T-helper 2 cell treated with Interferon-gamma antibody and Interleukin-4, amounts not matched to agents 5 μg/mL and 100 μg/mL, for 36 hours (primary cell): ENCODE data around the gene PKD2L1.
"Not testable (repeated sequence)": the region's sequence is repeated elsewhere in the genome, so short reads cannot be mapped to it uniquely, and the experiment has no call there.

Experiments
- DNase-seq: peaks from one replicate; pipeline ENCODE4 v3.0.0; 2021; ENCODE audit warnings: low spot score
- H3K27ac Mint-ChIP-seq: one replicate; pipeline ENCODE4 v1.8.0; 2021; ENCODE audit warnings: mild to moderate bottlenecking, mixed read lengths
- H3K27me3 Mint-ChIP-seq: one replicate; pipeline ENCODE4 v1.8.0; 2021; ENCODE audit warnings: low read depth, mixed read lengths
- H3K36me3 Mint-ChIP-seq: one replicate; pipeline ENCODE4 v1.8.0; 2021; ENCODE audit warnings: low read depth, mixed read lengths
- H3K4me1 Mint-ChIP-seq: one replicate; pipeline ENCODE4 v1.8.0; 2021; ENCODE audit warnings: low read depth, mixed read lengths
- H3K4me3 Mint-ChIP-seq: one replicate; pipeline ENCODE4 v1.8.0; 2022; ENCODE audit warnings: mild to moderate bottlenecking, moderate library complexity, mixed read lengths
- H3K9me3 Mint-ChIP-seq: one replicate; pipeline ENCODE4 v1.8.0; 2021; ENCODE audit warnings: mixed read lengths

PKD2L1 gene

DNA sequence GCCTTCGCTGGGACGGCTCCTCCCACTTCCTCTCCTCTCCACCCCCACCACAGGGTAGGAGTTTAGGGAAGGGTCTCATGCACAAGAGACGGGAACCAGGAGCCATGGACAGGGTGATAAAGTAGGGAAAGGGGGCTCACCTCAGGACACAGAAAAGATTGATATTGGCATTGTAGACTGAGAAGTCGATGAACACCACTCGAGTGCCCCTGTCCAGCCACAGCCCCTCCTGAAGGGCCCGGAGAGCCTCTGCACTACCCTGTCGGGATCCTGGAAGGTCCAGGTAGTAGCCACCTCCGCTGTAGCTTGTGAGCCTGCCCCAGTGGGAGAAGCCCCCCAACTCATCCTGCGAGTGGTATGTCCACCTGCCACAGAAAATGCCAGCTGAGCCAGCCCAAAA lies 32.8 kb downstream of the PKD2L1 start:
- H3K27ac Mint-ChIP-seq, result no peak overlapping the region
- no peaks in the 10 kb centered on the region for H3K9me3 Mint-ChIP-seq
- no peaks in the 10 kb centered on the region for H3K36me3 Mint-ChIP-seq
- DNase-seq, result no peak
- no peaks in the 10 kb centered on the region for H3K4me1 Mint-ChIP-seq
- no peak overlapping the region for H3K4me3 Mint-ChIP-seq
- H3K27me3 Mint-ChIP-seq, result peaks cover 33% of the 10 kb centered on the region

DNA sequence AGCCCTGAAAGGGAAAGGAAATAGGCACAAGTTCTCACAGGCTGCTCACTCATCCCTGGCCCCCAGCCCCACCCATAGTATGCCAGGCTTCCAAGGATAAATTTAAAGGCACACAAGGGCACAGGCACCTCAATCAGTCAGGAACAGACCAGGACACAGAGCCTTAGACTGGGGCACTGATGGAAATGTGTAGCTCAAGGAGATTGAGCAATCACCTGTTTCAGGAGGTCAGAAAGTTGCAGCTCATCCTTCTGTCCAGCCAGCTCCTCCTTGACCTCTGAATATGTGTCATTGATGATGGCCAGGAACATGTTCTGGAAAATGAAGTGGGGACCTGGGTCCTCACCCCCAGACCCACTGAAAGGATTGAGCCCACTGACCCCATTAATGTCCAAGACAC lies 37.0 kb downstream of the PKD2L1 start:
- Mint-ChIP-seq H3K9me3 (no peaks in the 10 kb centered on the region), H3K27me3 (peaks cover 25% of the 10 kb centered on the region), H3K36me3 (no peaks in the 10 kb centered on the region), H3K4me3 (no peak overlapping the region), H3K4me1 (peaks cover 3% of the 10 kb centered on the region), H3K27ac (no peak overlapping the region)
- DNase-seq, result no peak

DNA sequence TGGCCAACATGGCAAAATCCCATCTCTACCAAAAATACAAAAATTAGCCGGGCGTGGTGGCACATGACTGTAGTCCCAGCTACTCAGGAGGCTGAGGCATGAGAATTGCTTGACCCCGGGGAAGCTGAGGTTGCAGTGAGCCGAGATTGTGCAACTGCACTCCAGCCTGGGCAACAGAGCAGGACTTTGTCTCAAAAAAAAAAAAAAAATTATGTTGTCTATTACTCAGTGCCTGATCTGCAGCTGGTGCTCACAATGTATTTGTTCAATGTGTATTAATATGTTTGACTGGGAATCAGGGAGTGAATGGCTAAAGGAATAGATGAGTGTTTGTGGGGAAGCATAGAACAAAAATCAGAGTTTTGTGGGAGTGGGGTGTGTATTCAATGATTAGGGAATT lies 37.7 kb downstream of the PKD2L1 start:
- not testable (repeated sequence) for H3K36me3 Mint-ChIP-seq, DNase-seq, H3K4me3 Mint-ChIP-seq, H3K4me1 Mint-ChIP-seq, H3K9me3 Mint-ChIP-seq, H3K27ac Mint-ChIP-seq
- peaks cover 23% of the 10 kb centered on the region for H3K27me3 Mint-ChIP-seq

DNA sequence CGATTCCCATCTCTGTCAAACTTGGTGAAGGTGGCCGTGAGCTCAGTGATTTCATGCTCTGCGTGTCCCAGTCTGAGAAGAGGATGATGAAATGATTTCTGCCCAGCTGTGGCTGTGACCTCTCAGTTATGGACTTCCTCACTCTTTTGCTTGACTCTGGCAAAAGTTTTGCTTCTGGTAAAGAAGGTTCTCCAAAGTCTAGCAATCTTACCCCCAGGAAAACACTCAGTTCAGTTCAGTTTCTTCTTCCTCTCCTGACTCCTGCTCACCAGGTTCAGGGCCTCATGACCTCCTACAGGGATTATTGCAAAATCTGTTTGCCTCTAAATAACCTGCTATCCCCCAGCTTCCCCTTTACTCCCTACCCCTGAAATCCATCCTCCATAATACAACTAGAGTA lies 38.7 kb downstream of the PKD2L1 start:
- no peak for DNase-seq
- H3K27ac Mint-ChIP-seq, result no peak overlapping the region
- H3K9me3 Mint-ChIP-seq, result no peaks in the 10 kb centered on the region
- peaks cover 9% of the 10 kb centered on the region for H3K4me1 Mint-ChIP-seq
- H3K4me3 Mint-ChIP-seq, result no peak overlapping the region
- peaks cover 17% of the 10 kb centered on the region for H3K27me3 Mint-ChIP-seq
- H3K36me3 Mint-ChIP-seq, result no peaks in the 10 kb centered on the region

DNA sequence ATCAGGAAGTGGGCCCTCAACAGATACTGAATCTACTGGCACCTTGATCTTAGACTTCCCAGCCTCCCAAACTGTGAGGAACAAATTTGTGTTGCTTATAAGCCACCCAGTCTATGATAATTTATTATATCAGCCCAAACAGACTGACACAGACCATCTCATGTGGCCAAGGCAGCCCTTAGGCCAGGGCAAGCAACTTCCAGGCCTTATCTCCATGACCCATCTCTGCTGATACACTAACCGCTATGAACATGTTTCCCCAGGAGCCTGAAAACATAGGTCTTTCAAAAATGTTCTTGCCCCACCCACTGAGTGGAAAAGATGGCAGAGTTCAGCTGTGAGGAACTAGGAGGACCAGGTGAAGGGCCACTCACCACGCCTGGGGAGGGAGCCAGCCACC lies 40.4 kb downstream of the PKD2L1 start:
- no peak overlapping the region for H3K27ac Mint-ChIP-seq
- peaks cover 7% of the 10 kb centered on the region for H3K36me3 Mint-ChIP-seq
- no peak for DNase-seq
- H3K9me3 Mint-ChIP-seq, result no peaks in the 10 kb centered on the region
- peaks cover 19% of the 10 kb centered on the region for H3K4me1 Mint-ChIP-seq
- H3K27me3 Mint-ChIP-seq, result peaks cover 12% of the 10 kb centered on the region
- no peak overlapping the region for H3K4me3 Mint-ChIP-seq

DNA sequence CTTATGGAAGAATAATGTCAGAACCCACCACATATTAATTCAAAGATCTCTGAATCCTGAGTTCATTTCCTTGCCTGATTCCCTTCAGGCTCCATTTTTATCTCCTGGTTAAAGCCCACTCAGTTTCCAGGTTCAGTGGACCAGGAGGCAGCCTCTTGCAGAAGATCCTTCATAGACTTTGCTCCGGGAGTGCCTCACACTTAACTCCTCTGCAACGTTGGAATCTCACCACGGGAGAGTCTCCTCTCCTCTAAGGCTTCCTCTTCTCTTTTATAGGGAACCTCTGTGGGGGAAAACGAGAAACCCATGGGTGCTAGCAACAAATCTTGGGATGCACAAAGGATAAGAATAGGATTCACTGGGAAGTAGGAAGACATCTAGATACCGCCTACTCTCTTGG lies 41.8 kb downstream of the PKD2L1 start:
- peaks cover 21% of the 10 kb centered on the region for H3K4me1 Mint-ChIP-seq
- no peak overlapping the region for H3K4me3 Mint-ChIP-seq

DNA sequence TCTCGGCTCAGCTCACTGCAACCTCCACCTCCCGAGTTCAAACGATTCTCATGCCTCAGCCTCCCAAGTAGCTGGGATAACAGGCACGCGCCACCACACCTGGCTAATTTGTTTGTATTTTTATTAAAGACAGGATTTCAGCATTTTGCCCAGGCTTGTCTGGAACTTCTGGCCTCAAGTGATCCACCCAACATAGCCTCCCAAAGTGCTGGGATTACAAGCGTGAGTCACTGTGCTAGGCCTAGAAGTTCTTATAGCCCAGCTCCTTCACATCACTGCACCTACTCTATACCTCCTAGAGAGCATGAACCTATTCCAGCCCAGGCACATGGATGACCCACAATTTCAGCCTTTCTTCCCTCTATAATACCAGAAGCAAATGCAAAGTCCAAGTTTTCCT lies 42.3 kb downstream of the PKD2L1 start:
- Mint-ChIP-seq H3K4me3 (peak overlapping the region; percentile 11), H3K4me1 (peaks cover 22% of the 10 kb centered on the region), H3K36me3 (peaks cover 7% of the 10 kb centered on the region), H3K9me3 (no peaks in the 10 kb centered on the region), H3K27me3 (peaks cover 4% of the 10 kb centered on the region), H3K27ac (peak overlapping the region; percentile 5)
- DNase-seq, result no peak

More for the DNA sequence above, 41.8 kb downstream of the PKD2L1 start:
- H3K27me3 Mint-ChIP-seq, result peaks cover 4% of the 10 kb centered on the region
- peaks cover 7% of the 10 kb centered on the region for H3K36me3 Mint-ChIP-seq
- no peaks in the 10 kb centered on the region for H3K9me3 Mint-ChIP-seq
- no peak overlapping the region for H3K27ac Mint-ChIP-seq
- DNase-seq, result no peak

DNA sequence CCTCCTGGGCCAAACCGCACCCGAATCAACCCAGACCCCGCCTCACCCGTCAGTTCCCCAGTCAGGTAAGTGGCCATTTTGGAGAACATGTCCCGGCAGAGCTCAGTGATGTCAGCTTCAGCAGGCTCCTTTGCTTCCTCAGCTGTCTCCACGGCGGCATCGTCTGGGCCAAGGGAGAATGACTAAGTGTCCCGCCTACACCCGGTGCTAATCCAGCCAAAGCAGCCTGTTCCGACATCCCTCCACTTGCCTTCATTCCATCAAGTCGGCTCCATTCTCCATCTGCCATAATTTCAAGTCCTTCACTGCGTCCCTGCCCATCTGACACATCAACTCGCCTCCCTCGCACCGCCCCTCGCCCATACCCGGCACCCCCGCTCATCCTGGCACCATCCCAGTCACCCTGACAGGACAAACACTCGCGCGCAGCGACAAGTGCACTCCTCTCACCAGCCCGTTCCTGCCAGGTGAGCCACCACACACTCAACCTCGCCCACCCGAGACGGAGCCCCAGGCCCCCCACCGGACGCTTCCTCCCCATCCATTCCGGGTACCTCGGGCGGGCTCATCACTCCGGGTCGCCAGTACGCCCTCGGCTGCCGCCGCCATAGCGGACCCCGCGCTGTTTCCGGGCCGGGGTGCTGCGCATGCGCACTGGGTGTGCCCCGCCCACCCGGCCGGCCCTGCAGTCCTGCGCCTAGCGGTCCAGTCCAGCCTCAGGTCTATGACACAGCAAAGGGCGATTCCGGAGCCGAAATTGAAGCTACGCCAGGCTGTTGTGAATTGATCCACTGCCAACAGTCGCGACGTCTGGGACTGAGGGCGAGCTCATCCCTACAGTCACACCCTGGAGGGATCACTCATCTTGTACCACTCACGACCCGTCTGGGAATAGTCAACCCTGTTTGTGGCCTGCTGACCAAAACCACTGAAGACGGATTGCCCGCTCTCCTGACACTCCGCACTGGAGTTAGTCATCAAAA lies 43.7 kb downstream of the PKD2L1 start, which contains the start of gene BLOC1S2:
Gene BLOC1S2, minus strand, starts transcription at position 630 of the 983 bp plus-strand sequence. Its CDS starts 21 bp downstream, at position 609.
- no peaks in the 10 kb centered on the region for H3K27me3 Mint-ChIP-seq

DNA sequence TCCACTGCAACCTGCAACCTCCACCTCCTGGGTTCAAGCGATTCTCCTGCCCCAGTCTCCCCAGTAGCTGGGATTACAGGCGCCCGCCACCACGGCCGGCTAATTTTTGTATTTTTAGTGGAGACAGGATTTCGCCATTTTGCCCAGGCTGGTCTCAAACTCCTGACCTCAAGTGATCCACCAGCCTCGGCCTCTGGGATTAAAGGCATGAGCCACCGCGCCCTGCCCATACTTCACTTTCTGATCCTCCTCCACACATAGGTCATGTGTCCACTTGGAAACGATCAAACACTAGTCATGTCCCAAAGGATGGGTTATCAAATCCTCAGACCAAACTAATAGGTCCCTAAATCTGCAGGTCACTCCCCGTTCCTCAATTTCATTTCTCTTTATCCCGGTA lies 44.7 kb downstream of the PKD2L1 start:
- peak overlapping the region; percentile 97 for H3K27ac Mint-ChIP-seq
- peaks cover 28% of the 10 kb centered on the region for H3K4me1 Mint-ChIP-seq
- peak overlapping the region; percentile 97 for H3K4me3 Mint-ChIP-seq
- H3K36me3 Mint-ChIP-seq, result peaks cover 14% of the 10 kb centered on the region
- not testable (repeated sequence) for DNase-seq, H3K27me3 Mint-ChIP-seq, H3K9me3 Mint-ChIP-seq

More for the DNA sequence above, 43.7 kb downstream of the PKD2L1 start, which contains the start of gene BLOC1S2:
- peak; percentile 94 for DNase-seq
- no peaks in the 10 kb centered on the region for H3K9me3 Mint-ChIP-seq
- peak within 1 kb of the TSS; percentile 97 for H3K4me3 Mint-ChIP-seq
- H3K36me3 Mint-ChIP-seq, result peaks cover 7% of the 10 kb centered on the region
- peak within 1 kb of the TSS; percentile 97 for H3K27ac Mint-ChIP-seq
- peaks cover 22% of the 10 kb centered on the region for H3K4me1 Mint-ChIP-seq

DNA sequence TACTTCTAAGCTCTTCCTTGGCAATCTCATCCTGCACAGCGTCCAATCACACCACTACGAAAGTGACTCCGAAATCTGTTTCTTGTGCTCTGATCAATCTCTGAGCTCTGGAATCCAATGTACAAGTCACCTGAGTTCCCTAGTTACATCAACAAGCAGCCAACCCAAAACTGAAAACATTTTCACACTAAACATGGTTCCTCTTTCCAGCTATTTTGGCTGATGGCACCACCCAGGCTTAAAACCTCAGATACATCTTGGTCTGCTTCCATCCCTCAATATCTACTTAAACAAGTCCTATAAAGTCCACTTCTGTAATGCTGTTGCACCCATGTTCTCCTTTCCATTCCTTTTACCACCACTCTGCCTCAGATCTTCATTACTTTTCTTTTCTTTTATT lies 47.1 kb downstream of the PKD2L1 start:
- no peak for DNase-seq
- Mint-ChIP-seq H3K36me3 (peaks cover 23% of the 10 kb centered on the region), H3K27ac (no peak overlapping the region), H3K4me3 (no peak overlapping the region), H3K4me1 (peaks cover 24% of the 10 kb centered on the region), H3K9me3 (no peaks in the 10 kb centered on the region), H3K27me3 (no peaks in the 10 kb centered on the region)

DNA sequence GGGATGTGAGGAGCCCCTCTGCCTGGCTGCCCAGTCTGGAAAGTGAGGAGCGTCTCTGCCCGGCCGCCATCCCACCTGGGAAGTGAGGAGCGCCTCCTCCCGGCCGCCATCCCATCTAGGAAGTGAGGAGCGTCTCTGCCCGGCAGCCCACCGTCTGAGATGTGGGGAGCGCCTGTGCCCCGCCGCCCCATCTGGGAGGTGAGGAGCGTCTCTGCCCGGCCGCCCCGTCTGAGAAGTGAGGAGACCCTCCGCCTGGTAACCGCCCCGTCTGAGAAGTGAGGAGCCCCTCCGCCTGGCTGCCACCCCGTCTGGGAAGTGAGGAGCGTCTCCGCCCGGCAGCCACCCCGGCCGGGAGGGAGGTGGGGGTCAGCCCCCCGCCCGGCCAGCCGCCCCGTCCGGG lies 53.1 kb downstream of the PKD2L1 start:
- not testable (repeated sequence) for H3K27me3 Mint-ChIP-seq, DNase-seq, H3K4me1 Mint-ChIP-seq, H3K27ac Mint-ChIP-seq, H3K9me3 Mint-ChIP-seq, H3K4me3 Mint-ChIP-seq
- peaks cover 34% of the 10 kb centered on the region for H3K36me3 Mint-ChIP-seq

DNA sequence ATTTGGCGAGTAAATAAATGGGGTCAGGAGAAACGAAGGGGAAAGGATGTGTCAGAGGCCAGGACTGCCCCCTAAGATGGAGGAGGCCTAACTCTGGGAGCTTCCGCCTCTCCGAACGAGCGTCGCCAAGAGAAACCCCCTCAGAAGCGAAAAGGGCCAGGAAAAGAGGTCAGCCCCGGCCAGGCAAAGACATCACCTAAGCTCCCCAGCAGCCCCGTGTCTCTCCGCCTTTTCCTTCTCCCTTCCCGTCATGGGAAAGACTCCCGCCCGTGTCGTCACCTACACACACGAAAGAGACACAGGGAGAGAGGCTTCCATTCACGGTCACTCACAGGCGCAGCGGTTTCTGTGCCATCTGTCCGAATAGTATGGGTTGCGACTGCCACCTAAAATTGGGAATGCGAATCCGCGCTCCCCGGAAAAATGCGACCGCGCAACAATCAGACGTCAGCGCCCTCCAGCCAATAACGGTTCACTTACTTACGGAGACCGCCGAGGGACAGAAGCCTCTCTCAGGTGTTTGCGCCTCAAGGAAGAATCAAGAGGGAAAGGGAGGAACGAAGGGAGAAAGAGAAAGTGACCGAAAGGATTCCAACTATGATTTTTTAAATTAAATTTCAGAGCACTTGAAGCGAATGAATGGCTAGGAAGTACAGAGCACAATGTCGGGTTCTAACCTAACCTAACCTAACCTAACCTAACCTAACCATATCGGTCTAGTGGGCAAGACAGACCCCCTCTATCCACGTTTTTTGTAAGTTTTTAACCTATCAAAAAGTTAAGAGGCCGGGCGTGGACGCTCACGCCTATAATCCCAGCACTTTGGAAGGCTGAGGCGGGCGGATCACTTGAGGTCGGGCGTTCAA lies 62.6 kb downstream of the PKD2L1 start, which contains the start of gene CWF19L1:
Gene CWF19L1, minus strand, starts transcription at position 400 of the 866 bp plus-strand sequence. Its CDS starts 45 bp downstream, at position 355.
- peaks cover 3% of the 10 kb centered on the region for H3K36me3 Mint-ChIP-seq
- peak within 1 kb of the TSS; percentile 99 for H3K27ac Mint-ChIP-seq
- no peaks in the 10 kb centered on the region for H3K27me3 Mint-ChIP-seq
- H3K4me1 Mint-ChIP-seq, result peaks cover 16% of the 10 kb centered on the region
- peak; percentile 78 for DNase-seq
- no peaks in the 10 kb centered on the region for H3K9me3 Mint-ChIP-seq
- peak within 1 kb of the TSS; percentile 100 for H3K4me3 Mint-ChIP-seq

DNA sequence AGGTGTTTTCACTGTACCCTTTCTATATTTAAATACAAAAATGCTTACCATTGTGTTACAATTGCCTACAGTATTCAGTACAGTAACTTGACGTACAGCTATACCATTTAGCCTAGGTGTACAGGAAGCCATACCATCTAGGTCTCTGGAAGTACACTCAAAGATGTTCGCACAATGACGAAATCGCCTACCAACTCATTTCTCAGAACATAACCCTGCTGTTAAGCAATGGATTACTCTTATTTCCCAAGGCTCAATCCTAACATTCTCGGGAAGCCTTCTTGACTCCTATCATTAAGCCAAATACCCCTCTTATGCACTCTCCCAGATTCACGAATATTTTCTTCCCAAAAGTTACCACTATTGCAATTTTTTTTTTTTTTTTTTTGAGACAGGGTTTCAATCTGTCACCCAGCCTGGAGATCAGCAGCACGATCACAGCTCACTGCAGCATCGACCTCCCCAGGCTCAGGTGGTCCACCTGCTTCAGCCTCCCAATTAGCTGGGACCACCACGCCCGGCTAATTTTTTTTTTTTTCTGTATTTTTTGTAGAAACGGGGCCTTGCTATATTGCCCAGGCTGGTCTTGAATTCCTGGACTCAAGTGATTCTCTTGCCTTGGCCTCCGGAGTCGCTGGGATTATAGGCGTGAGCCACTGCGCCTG lies 64.1 kb downstream of the PKD2L1 start:
- peaks cover 21% of the 10 kb centered on the region for H3K4me1 Mint-ChIP-seq
- DNase-seq, result no peak
- peak overlapping the region; percentile 34 for H3K27ac Mint-ChIP-seq
- peak overlapping the region; percentile 100 for H3K4me3 Mint-ChIP-seq
- H3K9me3 Mint-ChIP-seq, result no peaks in the 10 kb centered on the region
- H3K36me3 Mint-ChIP-seq, result peaks cover 10% of the 10 kb centered on the region
- no peaks in the 10 kb centered on the region for H3K27me3 Mint-ChIP-seq
